Inferior parietal cortex (tissue), 1 donor: Measurements from ENCODE around the gene PLEKHG3.
A peak's percentile ranks its signal among the peaks of the same experiment; 100 is the strongest.
"Not testable (repeated sequence)": the region's sequence is repeated elsewhere in the genome, so short reads cannot be mapped to it uniquely, and the experiment has no call there.

Source experiments
- DNase-seq: peaks from one replicate; pipeline ENCODE4 v3.0.0-alpha.2; 2016; ENCODE audit errors: extremely low spot score

Gene PLEKHG3

DNA sequence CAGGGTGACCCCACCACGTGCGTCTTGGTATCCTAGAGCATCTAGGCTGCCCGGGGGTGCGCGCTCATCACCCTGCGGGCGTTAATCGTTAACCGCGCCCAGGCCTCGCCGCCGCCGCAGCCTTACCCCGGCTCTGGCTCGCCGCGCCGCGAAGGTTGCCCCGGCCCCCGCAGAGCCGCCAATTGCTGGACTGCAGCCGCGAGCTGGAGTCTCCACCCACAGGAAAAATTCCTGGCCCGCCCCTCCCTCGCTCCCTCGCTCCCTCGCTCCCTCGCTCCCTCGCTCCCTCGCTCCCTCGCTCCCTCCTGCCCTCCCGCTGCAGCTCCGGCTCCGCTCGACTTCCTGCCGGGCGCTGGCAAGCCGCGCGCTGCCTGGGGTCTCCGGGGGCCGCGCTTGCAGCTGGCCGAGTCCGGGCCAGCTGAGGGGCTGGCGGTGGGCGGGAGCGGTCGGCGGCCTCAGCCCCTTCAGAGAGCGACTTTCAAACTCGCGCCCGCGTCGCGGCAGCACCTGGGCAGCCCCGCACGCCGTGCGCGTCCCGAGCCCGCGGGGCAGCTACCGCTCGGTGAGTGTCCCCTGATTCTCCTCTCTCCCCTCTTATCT is at the start of gene PLEKHG3:
Gene PLEKHG3, plus strand, starts transcription at position 282 of the 600 bp plus-strand sequence. CDS start 23,208 bp downstream, outside the sequence.
- DNase-seq: peak; percentile 64

DNA sequence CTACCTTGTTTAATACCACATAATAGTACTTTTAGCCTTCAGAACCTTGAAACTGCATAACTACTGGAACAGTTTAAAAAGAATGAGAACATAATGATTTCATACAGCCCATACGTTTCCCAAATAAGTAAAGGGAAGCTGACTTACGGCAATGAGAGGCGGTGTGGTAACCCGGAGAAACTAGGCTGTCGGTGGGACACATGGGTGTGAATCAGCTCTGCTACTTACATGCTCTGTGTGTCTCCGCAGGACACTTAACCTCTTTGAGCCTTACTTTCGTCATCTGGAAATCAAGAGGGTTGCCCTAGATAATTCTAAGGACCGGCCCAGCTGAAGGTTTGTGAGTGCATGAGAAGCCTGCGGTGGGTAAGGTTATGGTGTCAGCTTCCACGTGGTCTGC is 49.3 kb upstream of the PLEKHG3 start:
- no peak for DNase-seq

DNA sequence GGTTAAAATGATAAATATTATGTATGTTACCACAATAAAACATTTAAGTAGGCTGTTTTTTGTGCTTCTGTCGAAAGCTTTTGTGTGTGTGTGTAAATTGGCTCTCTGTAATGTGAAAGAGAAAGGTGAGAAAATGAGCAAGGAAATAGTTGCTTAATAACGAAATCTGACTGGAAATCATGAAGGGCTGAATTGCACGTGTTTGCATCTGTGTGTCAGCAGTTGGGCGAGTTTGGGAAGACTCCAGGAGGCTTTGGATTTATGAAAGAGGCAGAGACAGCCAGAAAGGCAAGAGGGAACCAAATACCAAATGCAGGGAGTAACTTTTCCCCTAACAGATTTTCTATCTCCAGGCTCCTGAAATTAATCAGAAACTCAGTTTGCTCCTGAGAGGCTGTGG is 47.2 kb upstream of the PLEKHG3 start:
- no peak for DNase-seq

DNA sequence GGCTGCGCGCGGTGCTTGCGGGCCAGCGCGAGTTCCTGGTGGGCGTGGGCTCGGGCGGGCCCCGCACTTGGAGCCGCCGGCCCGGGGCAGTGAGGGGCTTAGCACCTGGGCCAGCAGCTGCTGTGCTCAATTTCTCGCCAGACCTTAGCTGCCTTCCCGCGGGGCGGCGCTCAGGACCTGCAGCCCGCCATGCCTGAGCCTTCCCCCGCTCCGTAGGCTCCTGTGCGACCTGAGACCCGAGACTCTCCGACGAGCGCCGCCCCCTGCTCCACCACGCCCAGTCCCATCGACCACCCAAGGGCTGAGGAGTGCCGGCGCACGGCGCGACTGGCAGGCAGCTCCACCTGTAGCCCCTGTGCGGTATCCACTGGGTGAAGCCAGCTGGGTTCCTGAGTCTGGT is 46.0 kb upstream of the PLEKHG3 start:
- no peak for DNase-seq

DNA sequence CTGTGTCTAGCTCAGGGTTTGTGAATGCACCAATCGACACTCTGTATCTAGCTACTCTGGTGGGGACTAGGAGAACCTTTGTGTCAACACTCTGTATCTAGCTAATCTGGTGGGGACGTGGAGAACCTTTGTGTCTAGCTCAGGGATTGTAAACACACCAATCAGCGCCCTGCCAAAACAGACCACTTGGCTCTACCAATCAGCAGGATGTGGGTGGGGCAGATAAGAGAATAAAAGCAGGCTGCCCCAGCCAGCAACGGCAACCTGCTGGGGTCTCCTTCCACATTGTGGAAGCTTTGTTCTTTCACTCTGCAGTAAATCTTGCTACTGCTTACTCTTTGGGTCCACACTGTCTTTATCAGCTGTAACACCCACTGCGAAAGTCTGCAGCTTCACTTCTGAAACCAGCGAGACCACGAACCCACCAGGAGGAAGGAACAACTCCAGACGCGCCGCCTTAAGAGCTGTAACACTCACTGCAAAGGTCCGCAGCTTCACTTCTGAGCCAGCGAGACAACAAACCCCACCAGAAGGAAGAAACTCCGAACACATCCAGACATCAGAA is 45.4 kb upstream of the PLEKHG3 start:
- not testable (repeated sequence) for DNase-seq

DNA sequence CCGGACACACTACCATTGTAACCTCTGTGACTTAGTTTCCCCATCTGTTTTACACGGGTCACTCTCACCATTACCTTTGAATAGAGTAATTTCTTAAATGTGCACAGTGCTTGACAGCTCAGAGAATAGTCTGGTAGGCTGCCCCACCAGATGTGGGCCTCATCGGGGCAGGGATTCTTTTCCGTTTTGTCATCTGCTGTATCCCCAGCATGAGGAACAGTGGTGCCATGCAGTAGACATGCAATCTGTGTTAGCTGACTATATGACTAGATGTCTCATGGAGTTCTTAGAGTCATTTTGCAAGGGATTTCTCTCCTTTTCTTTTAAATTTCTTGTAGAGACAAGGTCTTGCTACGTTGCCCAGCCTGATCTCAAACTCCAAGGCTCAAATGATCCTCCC is 44.9 kb upstream of the PLEKHG3 start:
- no peak for DNase-seq

DNA sequence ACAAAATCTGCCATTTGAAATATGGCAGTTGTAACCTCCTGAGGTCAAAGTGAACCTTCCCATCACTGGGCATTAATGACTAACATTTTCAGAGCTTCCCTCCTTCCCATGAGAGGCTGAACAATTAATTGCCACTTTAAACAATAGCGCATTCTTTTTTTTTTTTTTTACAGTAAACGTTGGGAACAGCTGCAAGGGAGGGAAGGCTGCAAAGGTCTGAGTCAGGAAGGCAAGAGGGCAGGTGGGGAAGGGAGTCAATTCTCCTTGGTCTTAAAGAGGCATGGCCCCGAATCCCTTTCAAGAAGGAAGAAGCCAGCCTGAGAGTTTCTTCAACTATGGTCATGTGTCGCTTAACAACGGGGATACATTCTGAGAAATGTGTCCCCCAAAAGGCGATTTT is 41.0 kb upstream of the PLEKHG3 start:
- DNase-seq: no peak

DNA sequence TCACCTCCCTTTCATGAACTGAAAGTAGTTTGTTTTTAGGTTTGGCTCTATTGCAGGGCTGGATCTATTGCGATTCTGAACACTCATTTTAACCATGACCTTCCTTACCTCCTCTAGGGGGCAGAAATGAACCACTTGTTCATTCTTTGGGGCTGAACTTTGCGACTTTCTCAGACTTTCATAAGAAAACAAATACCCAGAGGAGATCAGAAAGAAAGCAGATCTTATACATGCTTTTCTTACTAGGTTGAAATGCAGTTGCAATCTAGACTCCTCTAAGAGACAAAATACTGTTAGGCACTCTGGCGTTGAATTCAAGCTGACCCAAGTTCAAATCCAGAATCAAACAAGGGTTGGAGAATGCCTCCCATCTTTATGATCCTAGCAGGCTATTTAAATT is 32.6 kb upstream of the PLEKHG3 start:
- peak; percentile 87 for DNase-seq

DNA sequence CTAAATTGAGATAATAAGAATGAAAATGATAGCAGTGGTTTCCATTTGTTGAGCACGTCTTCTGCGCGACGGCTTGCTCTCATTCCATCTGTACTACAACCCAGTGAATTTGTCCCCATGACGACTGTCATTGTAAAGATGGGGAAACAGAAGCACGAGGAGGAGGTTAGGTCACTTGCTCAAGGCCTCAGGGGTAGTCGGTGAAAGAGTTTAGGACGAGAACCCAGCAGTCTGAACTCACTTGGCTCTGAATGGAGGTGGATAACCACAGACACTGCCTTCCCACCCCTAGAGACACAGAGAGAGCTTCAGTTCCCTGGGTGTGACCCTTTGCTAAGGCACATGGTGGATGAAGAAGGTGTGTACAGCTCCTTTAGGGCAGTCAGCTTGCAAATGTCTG is 30.9 kb upstream of the PLEKHG3 start:
- no peak for DNase-seq

DNA sequence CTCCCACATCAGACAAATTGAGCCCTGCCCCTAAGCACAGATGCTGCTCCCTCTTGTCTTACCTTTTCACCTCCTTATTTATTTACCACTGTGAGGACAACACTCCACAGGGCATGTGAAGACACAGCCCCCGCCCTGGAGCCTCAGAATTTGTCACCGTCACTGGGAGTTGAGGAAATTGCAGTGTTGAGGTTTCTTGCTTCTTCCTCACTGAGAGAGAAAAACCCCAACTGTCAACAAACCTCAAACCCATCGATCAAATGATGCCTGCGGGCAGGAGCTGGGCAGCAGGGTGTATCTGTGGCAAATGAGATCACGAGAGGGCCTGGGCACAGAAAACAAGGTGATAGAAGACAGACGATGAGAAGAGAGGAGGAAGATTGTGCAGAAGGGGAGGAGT is 30.5 kb upstream of the PLEKHG3 start:
- no peak for DNase-seq

DNA sequence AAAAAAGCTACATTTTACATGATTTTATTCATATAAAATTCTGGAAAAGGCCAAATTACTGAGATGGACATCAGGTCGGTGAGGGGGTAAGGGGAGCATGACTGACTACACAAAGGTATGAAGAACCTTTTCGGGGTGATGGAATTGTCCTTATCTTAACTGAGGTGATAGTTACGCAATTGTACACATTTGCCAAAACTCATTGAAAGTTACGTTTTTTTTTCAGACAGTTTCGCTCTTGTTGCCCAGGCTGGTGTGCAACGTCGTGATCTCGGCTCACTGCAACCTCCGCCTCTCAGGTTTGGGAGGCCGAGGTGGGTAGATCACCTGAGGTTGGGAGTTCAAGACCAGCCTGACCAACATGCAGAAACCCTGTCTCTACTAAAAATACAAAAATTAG is 29.4 kb upstream of the PLEKHG3 start:
- no peak for DNase-seq

DNA sequence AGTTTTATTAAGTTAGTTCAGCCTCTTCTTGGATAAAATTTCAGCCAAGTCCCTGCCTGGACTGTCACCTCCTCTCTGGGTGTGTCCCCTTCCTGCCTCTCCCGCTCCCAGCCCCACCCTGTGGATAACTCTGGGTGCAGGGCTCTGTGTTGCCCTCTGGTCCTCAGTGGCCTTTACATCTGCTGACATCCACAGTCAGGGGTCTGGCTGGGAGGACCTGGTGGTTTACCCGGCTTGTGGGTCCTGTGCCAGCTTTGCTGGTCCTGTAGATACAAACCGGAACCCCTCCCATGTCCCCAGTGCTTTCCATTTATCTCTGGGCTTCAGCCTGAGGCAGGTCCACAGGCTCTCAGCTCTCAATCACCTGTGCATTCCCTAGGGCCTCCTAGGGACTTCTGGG is 28.9 kb upstream of the PLEKHG3 start:
- DNase-seq: no peak

DNA sequence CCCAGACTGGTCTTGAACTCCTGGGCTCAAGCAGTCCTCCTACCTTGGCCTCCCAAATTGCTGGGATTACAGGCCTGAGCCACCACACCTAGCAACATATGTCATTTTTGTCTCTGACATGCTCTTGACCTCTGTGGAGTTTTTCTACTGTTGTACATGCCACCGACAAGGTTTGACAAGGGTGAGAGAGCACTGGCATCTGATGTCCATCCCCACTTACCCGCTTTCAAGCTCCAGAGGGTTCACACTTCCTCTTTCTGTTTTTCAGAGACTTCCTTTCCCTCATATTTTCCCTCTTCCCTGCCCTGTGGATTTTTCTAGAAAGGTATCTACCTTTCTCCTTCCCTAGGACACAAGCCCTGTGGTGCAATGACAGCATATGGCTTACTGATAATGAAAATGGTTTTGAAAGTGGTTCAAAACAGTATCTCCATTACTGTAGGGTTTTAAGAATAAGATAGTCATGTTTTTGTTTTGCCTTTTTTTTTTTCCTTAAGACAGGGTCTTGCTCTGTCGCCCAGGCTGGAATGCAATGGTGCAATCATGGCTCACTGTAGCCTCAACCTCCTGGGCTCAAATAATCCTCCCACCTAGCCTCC is 27.7 kb upstream of the PLEKHG3 start:
- DNase-seq: no peak

DNA sequence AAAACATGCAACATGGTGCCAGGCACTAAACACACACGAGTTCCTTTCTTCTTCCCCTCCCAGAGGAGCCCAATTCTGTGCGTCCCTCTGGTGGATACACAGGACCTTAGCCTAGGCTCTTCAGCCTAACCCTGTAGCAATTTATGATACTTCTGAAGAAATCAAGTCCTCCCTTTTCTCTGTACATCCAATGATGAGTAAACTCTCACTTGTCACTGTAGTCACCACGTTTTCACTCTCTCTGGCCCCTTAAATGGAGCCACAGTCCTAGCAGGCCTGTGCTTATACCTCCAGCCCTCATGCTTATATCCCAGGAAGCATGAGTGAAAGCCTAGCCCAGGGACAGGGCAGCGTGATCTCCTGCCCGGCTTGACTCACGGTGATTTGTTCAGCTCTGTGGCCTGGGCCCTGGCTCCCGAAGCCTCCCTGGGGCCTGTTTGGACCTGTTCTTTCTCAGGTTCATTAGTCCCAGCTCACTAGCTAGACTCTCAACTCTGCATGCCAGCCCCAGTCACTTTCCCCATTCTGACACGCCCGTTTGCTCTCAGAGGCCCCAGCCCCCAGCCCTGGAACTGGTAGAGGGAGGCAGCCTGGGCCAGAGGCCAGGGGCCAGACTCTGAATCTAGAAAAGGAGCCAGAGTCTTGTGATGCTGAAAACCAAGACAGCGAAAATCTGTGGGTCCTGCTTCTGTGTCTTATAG is 24.1 kb upstream of the PLEKHG3 start:
- no peak for DNase-seq

DNA sequence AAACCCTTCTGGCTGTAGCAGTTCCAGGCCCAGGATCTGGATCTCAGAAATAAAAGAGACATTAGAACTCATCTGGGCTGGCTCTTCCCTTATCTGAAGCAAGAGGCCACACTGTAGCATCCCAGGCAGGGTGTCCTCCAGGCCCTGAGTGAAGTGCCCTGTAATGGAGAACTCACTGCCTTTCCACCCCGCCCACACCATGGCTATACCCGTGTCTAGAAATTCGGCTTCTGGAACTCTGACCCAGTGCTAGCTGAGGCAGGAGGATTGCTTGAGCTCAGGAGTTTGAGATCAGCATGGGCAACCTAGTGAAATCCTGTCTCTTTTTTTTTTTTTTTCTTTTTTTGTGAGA is 23.5 kb upstream of the PLEKHG3 start:
- DNase-seq: no peak

DNA sequence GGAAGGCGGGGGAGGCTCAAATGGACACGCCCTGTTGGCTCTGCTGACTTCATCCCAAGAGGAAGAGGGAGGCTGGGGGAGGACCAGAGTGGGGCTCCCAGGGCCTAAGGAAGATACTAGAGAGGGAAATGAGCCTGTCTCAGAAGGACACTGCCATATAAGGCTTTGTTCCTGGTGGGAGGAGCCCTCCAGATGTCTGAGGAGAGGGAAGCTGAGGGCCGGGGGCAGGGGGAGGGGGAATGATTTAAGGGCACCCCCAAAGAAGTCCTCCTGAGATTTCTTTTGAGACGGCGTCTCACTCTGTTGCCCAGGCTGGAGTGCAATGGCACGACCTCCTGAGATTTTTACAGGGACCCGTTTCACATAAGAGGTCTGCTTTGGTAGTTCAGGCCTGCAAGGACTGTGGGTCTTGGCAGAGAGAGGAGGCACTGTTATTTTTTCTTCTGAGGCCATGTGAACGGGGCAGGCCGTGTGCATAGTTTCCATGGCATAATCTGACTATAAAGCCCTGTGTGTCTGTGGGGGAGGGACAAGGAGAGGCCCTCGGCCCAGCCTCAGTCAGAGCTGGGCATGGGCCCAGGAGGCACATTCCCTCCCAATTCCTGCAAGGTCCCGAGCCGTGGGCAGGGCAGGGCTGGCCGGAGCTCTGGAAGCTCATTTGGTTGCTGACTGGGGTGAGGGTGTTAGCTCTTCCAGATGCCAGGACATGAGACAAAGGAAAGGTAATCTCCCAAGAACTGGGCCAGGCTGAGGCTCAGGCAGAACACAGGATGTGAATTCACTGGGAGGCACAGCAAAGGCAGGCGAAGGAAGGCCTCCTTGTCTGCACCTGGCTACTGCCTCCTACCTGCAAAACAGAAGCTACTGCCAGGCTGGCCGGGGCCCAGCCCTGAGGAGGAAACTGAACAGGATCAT is 22.2 kb upstream of the PLEKHG3 start:
- DNase-seq: peak; percentile 69

DNA sequence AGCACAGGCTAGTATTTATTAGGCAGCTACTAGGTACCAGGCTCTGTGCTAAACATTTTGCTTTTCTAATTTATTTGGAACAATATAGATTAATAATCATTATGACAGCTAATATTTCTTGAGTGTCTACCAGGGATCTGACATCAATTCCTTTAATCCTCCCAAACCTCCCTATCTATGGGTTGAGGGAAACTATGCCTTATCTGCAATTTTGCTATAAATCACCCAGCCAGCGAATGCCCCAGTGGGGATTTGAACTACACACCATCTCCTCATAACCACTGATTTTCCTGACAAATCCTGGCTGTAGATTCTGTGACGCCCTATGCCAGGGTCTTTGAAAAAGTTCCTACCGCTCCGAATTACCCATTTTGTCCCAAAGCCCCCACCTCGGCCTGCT is 21.4 kb upstream of the PLEKHG3 start:
- no peak for DNase-seq

DNA sequence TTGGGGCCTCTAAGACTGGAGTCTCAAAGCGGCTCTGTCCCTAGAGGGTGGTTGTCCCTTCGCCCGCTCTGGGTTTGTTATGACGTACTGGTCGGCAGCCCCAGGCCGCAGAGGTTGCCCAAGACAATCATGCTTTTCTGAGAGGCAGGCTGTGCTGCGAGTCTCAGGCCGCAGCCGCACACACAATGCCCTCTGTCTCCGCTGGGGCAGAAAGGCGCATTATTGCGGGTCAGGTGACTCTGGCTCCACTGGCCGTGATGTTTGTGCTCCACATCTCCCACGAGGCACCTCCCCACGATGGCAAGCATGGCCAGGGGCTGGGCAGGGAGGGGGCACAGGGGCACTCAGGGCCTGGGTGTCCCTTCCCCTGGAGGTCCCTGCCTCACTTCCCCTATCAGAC is 21.0 kb upstream of the PLEKHG3 start:
- DNase-seq: peak; percentile 81

DNA sequence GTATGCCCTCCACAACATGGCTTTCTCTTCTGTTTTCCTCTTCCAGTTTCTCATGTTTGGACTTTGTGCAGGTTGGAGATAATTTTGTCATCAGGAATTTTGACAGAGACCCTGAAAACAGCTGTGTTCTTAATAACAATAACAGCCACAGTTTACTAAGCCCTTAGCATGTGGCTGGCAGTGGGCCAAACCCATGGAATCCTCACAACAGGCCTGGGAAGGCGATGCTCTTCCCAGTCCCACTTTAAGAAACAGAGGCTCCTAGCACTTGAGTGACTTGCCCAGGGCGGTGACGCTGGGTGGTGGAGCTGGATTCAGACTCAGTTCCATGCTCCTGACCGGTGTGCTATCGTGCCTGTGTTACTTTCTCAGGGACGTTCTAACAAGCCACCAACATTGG is 20.1 kb upstream of the PLEKHG3 start:
- DNase-seq: no peak

DNA sequence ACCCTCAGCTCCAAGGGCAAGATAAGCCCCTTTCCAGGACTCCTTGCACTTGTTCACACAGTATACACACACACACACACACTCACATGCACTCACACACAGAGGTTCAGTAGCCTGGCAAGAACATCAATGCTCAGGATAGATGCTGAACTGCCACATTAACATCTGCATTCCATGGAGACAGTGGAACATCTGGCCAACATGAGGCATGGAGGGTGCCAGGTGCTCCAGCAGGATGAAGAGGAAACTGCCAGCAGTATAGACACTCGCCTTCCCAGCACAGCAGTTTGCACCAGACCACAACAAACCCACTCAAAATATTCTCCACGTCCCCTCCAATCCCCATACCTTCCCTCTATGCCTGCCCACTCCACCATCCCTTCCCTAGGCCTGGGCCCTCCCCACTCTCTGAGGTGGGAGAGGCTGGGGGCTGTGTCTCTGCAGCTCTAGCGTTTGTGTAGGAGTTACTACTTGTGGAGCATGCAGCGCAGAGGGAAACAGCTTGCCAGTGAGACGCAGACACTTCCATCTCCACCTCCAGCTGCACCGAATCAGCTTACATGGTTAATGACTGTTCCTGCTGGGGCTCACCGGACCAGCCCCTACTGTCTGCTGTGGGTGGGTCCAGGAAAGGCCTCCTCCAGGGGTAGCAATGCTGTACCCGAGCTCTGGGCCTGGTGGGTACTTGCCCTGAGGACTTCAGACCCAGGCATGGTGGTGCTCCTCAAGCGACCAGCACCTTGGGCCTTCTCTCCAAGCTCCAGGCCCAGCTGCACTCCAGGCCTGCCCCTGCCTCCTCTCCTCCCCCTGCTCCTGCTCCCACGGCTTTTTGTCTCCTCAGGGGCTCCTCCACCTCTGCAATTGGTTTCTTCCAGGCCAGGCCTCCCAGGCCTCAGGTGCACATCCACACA is 18.6 kb upstream of the PLEKHG3 start:
- DNase-seq: no peak

DNA sequence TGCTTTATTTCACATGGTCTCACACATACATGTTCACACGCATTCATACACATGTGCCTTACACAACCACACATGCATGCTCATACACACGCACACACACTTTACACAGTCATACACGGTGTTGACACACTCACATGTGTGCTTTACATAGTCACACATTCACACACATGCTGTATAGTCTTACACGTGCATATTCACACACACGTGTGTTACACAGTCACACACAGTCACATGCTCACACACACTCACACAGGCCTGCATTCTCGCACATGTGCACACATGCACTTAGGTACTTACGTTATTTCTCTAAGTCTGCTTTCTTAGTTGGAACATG is 18.0 kb upstream of the PLEKHG3 start:
- DNase-seq: no peak
